HCT116 (cell line): ENCODE data around the gene DCTN2. TPM values are rescaled to one million over a fixed set of nuclear protein-coding genes. Genes with fewer than 3 reads are reported as not detected.

Experiments used
- ATAC-seq: fragments of 200-7000 bp; cut with Tn5 transposase; 2 replicates; pipeline ENCODE4 v1.9.1; 2020; ENCODE audit warnings: mild to moderate bottlenecking, moderate library complexity
- BruUV-seq: library from RNA; stranded (reverse); fragments of 400-500 nt; replicated peaks from 2 replicates; lab custom pipeline; 2021; lab: Mats Ljungman, UMichigan
- CTCF ChIA-PET: fragments of 300-600 bp; sonication (Branson Sonifier 250); formaldehyde crosslinking; loops from one replicate; lab custom pipeline; 2021; ENCODE audit warnings: antibody characterized with exemption; lab: Charles Lee
- POLR2A ChIA-PET: fragments of 300-600, 350-600 bp; sonication (Branson Sonifier 250); formaldehyde crosslinking; loops from one replicate; lab custom pipeline; 2021; ENCODE audit warnings: antibody characterized with exemption; lab: Charles Lee
- RAD21 ChIA-PET, 2 experiments: fragments of 300-600 bp; sonication (Branson Sonifier 250); formaldehyde crosslinking; loops; one replicate each; lab custom pipeline; 2023; ENCODE audit warnings: low total read pairs in 2 of 2; ENCODE audit not compliant: uncharacterized antibody in 2 of 2, unreplicated experiment in 2 of 2, low non-redundant PET in 1 of 2; lab: Charles Lee
- DNase-seq: peaks from one replicate; pipeline ENCODE4 v3.0.0-alpha.2; 2010; ENCODE audit warnings: low read depth, low spot score
- H2AFZ ChIP-seq: fragments of 200-600 bp; shearing (Covaris generic), sonication (generic); 2 replicates; pipeline ENCODE4 v1.6.1; 2017; ENCODE audit warnings: low read depth, mixed run types, mixed read lengths, antibody characterized with exemption, low read length; ENCODE audit not compliant: poor library complexity, severe bottlenecking
- H3K27ac ChIP-seq: 2 replicates; pipeline ENCODE4 v1.5.1; 2012; ENCODE audit warnings: low read depth, low read length
- H3K27me3 ChIP-seq: fragments of 200-600 bp; sonication (generic); 2 replicates; pipeline ENCODE4 v1.6.1; 2016; ENCODE audit warnings: mixed run types, low read length, mixed read lengths; ENCODE audit not compliant: insufficient read depth
- H3K36me3 ChIP-seq, 2 experiments: fragments of 200-500 bp in 1 of 2; fragments of 200-600 bp in 1 of 2; sonication (Bioruptor generic) in 1 of 2; sonication (generic) in 1 of 2; 2 replicates each; pipeline versions ENCODE4 v1.5.1 to v1.6.1; 2014 to 2016; ENCODE audit warnings: low read length in 2 of 2, inconsistent platforms in 1 of 2, mixed read lengths in 1 of 2, mixed run types in 1 of 2; ENCODE audit not compliant: insufficient read depth in 2 of 2, control insufficient read depth in 1 of 2
- H3K4me1 ChIP-seq, 2 experiments: fragments of 200-600 bp in 1 of 2; sonication (generic) in 1 of 2; 2 replicates each; pipeline versions ENCODE4 v1.5.1 to v1.6.1; 2012 to 2017; ENCODE audit warnings: low read length in 2 of 2, inconsistent platforms in 1 of 2, mild to moderate bottlenecking in 1 of 2, mixed read lengths in 1 of 2, mixed run types in 1 of 2, moderate library complexity in 1 of 2; ENCODE audit not compliant: insufficient read depth in 2 of 2, control insufficient read depth in 1 of 2
- H3K4me2 ChIP-seq: fragments of 200-600 bp; sonication (generic); 2 replicates; pipeline ENCODE4 v1.6.1; 2017; ENCODE audit warnings: mixed run types, low read length, mixed read lengths
- H3K4me3 ChIP-seq, 2 experiments: fragments of 200-600 bp in 1 of 2; sonication (generic) in 1 of 2; replicated peaks in 1 of 2; 2 replicates each; pipeline ENCODE4 v1.5.1; 2011 to 2016; ENCODE audit warnings: low read length in 2 of 2, control low read depth in 1 of 2, low read depth in 1 of 2, mild to moderate bottlenecking in 1 of 2, mixed read lengths in 1 of 2, mixed run types in 1 of 2
- H3K79me2 ChIP-seq: fragments of 200-600 bp; sonication (generic); 2 replicates; pipeline ENCODE4 v1.6.1; 2017; ENCODE audit warnings: mild to moderate bottlenecking, mixed run types, low read length, moderate library complexity, mixed read lengths; ENCODE audit not compliant: insufficient read depth
- H3K9ac ChIP-seq: fragments of 200-600 bp; sonication (generic); 2 replicates; pipeline ENCODE4 v1.6.1; 2016; ENCODE audit warnings: low read length, mixed read lengths
- H3K9me2 ChIP-seq: fragments of 200-600 bp; sonication (generic), shearing (Covaris generic); 2 replicates; pipeline ENCODE4 v1.6.1; 2017; ENCODE audit warnings: mixed run types, mild to moderate bottlenecking, moderate library complexity; ENCODE audit not compliant: insufficient read depth
- H3K9me3 ChIP-seq, 2 experiments: fragments of 200-500 bp in 1 of 2; fragments of 200-600 bp in 1 of 2; sonication (Bioruptor generic) in 1 of 2; sonication (generic) in 1 of 2; 2 replicates each; pipeline ENCODE4 v1.6.1; 2014 to 2017; ENCODE audit warnings: low read length in 2 of 2, mixed read lengths in 2 of 2, inconsistent platforms in 1 of 2, low read depth in 1 of 2, mild to moderate bottlenecking in 1 of 2, mixed run types in 1 of 2, moderate library complexity in 1 of 2; ENCODE audit not compliant: control insufficient read depth in 1 of 2, insufficient read depth in 1 of 2
- H4K20me1 ChIP-seq: fragments of 200-600 bp; sonication (generic), shearing (Covaris generic); 2 replicates; pipeline ENCODE4 v1.6.1; 2017; ENCODE audit warnings: mixed run types, mild to moderate bottlenecking, moderate library complexity; ENCODE audit not compliant: insufficient read depth
- CEBPB ChIP-seq: IDR thresholded peaks from 2 replicates; pipeline ENCODE4 v1.6.1; 2012; ENCODE audit warnings: low read depth
- JUND ChIP-seq: IDR thresholded peaks from 2 replicates; pipeline ENCODE4 v1.6.1; 2012
- POLR2A ChIP-seq: IDR thresholded peaks from 2 replicates; pipeline ENCODE4 v1.7.0; 2011; ENCODE audit warnings: borderline replicate concordance; ENCODE audit not compliant: insufficient read depth, insufficient read length; ENCODE audit errors: extremely low read depth
- RAD21 ChIP-seq: IDR thresholded peaks from 2 replicates; pipeline ENCODE4 v1.6.1; 2012; ENCODE audit warnings: low read depth, mild to moderate bottlenecking
- SIN3A ChIP-seq: IDR thresholded peaks from 2 replicates; pipeline ENCODE4 v1.6.1; 2012; ENCODE audit warnings: low read depth
- SP1 ChIP-seq: IDR thresholded peaks from 2 replicates; pipeline ENCODE4 v1.6.1; 2012; ENCODE audit warnings: low read depth
- TCF7L2 ChIP-seq: IDR thresholded peaks from 2 replicates; pipeline ENCODE4 v1.7.0; 2011; ENCODE audit warnings: borderline replicate concordance, inconsistent platforms; ENCODE audit not compliant: insufficient read depth, insufficient read length; ENCODE audit errors: extremely low read depth
- YY1 ChIP-seq: IDR thresholded peaks from 2 replicates; pipeline ENCODE4 v1.6.1; 2011; ENCODE audit warnings: low read length, low read depth, moderate library complexity, mild to moderate bottlenecking; ENCODE audit not compliant: insufficient replicate concordance; ENCODE audit errors: extremely low read depth
- intact Hi-C: fragments of 100-400 bp; cut with micrococcal nuclease; formaldehyde crosslinking; loops from 2 replicates; pipeline ENCODE4 v1.10.0; 2022
- total RNA-seq: library from RNA; stranded (reverse); gene quantifications from one replicate; pipeline ENCODE4 v1.2.1, GENCODE V29; 2021; ENCODE audit not compliant: unreplicated experiment
- TF ChIP-seq, protein P1 (sequence below): IDR thresholded peaks from 2 replicates; pipeline ENCODE4 v1.6.1; 2011; ENCODE audit warnings: mild to moderate bottlenecking, low read length, moderate library complexity; ENCODE audit not compliant: insufficient replicate concordance; ENCODE audit errors: extremely low read depth

DCTN2 gene
- total RNA-seq, 1 experiment from 2014 or later = 95.9 TPM

DNA sequence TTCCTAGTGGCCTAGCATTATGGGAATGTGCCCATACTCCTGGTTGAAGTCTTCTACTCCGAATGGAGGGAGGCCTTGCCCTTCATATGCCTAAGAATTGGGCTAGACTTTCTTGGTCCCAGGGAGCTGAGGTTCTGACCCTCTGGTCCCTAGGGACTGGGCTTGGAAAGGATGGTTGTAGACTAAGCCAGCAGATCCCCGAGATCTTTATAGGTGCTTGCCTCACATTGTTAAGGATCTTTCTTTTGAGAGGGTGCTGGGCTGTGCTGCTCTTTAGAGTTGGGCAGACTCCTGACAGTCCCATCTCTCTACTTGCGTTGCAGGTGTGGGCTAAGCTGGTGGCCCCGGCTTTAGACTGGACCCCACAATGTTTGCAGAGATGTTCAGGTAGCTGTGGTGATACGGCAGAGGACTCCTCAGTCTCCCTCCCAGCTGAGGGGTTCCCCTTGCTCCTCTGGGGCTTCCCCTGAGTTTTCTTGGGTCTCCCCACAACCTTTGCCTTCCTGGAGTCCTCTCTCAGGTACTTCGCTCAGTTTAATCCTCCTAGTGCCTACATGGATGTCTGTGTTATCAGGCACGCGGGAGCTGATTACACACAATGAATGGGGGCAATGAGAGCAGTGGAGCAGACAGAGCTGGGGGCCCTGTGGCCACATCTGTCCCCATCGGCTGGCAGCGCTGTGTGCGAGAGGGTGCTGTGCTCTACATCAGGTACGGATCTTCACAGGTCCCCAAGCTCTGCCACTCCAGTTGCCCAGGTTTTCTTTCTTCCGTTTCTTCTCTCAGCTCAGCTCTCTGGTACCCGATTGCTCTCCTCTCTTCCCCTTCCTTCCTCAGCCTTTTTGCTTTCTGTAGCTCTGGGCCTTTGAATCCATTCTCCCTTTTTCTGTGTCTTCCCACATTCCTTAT lies 23.0 kb downstream of the DCTN2 start:
- ChIA-PET RAD21 (no interaction called here), POLR2A (no interaction called here)

More for the DNA sequence above, 23.0 kb downstream of the DCTN2 start:
- no TSS peak for BruUV-seq
- Histone ChIP-seq H3K4me1 (peaks cover 22 to 42% of the 10 kb centered on the region in 2 experiments), H3K27me3 (no peaks in the 10 kb centered on the region), H3K79me2 (peaks cover 39% of the 10 kb centered on the region), H3K36me3 (peaks cover 13 to 27% of the 10 kb centered on the region in 2 experiments), H3K27ac (peak overlapping the region; percentile 81), H3K9me3 (no peaks in the 10 kb centered on the region), H3K9ac (peak overlapping the region; percentile 79), H3K9me2 (no peaks in the 10 kb centered on the region), H3K4me3 (peak overlapping the region; percentile 60 to 93), H4K20me1 (peaks cover 6% of the 10 kb centered on the region; the same call in 1 of the 2 replicates), H3K4me2 (peak overlapping the region; percentile 94), H2AFZ (no peak overlapping the region)
- intact Hi-C loops = no loop called here
- no peak for ATAC-seq
- DNase-seq = no peak
- CTCF ChIA-PET = interaction anchor here (0.9 kb wide), 1 partner anchor 23 kb away, joined by 3 read pairs; no protein-coding TSS in a partner anchor
- TF ChIP-seq, protein P1, sequence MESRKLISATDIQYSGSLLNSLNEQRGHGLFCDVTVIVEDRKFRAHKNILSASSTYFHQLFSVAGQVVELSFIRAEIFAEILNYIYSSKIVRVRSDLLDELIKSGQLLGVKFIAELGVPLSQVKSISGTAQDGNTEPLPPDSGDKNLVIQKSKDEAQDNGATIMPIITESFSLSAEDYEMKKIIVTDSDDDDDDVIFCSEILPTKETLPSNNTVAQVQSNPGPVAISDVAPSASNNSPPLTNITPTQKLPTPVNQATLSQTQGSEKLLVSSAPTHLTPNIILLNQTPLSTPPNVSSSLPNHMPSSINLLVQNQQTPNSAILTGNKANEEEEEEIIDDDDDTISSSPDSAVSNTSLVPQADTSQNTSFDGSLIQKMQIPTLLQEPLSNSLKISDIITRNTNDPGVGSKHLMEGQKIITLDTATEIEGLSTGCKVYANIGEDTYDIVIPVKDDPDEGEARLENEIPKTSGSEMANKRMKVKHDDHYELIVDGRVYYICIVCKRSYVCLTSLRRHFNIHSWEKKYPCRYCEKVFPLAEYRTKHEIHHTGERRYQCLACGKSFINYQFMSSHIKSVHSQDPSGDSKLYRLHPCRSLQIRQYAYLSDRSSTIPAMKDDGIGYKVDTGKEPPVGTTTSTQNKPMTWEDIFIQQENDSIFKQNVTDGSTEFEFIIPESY = no peak
- TF ChIP-seq RAD21 = no peak
- no peak for TF ChIP-seq SP1
- no peak for TF ChIP-seq CEBPB
- TF ChIP-seq SIN3A = no peak
- no peak for TF ChIP-seq POLR2A
- TF ChIP-seq TCF7L2 = no peak
- no peak for TF ChIP-seq YY1
- no peak for TF ChIP-seq JUND
